GM18873 (cell line): ENCODE data around the gene PIEZO1.
"Not testable (repeated sequence)": the region's sequence is repeated elsewhere in the genome, so short reads cannot be mapped to it uniquely, and the experiment has no call there.

Source experiments
- ATAC-seq: cut with Tn5 transposase; IDR thresholded peaks from one replicate; pipeline ENCODE4 v1.9.1; 2021; ENCODE audit warnings: mild to moderate bottlenecking, moderate library complexity, moderate number of reproducible peaks; ENCODE audit not compliant: unreplicated experiment, low FRiP score

The PIEZO1 gene

DNA sequence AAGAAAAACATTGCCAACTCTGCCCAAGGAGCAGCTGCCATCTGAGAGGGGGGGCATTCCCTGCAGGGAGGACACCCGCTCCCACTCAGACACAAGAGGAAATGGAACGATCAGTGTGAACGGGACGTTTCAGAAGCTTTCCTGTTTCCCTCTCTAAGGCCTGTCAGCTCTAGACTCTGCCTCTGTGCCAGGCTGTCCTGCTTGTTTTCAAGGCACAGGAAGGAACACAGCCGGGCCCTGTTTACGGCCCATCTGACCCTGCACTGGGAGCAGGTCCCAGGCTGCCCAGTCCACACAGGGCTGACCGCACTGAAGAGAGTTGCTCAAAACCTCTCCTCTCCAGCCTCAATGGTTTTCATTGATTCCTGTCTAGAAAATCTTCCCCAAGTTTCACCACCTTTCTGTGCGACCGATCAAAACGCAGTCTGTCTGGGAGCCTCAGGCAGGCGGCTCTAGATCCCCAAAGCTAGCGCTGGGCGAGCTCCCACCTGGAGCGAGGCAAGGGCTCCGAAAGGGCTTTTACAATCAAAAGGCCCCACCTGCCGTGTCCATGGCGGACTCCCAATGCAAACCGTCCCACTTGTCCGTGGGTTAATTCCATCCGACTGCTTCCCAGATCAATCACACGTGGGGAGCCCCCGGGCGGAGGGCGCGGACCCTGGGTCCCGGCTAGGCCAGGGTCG is 1.5 kb downstream of the PIEZO1 start:
- ATAC-seq: no peak

DNA sequence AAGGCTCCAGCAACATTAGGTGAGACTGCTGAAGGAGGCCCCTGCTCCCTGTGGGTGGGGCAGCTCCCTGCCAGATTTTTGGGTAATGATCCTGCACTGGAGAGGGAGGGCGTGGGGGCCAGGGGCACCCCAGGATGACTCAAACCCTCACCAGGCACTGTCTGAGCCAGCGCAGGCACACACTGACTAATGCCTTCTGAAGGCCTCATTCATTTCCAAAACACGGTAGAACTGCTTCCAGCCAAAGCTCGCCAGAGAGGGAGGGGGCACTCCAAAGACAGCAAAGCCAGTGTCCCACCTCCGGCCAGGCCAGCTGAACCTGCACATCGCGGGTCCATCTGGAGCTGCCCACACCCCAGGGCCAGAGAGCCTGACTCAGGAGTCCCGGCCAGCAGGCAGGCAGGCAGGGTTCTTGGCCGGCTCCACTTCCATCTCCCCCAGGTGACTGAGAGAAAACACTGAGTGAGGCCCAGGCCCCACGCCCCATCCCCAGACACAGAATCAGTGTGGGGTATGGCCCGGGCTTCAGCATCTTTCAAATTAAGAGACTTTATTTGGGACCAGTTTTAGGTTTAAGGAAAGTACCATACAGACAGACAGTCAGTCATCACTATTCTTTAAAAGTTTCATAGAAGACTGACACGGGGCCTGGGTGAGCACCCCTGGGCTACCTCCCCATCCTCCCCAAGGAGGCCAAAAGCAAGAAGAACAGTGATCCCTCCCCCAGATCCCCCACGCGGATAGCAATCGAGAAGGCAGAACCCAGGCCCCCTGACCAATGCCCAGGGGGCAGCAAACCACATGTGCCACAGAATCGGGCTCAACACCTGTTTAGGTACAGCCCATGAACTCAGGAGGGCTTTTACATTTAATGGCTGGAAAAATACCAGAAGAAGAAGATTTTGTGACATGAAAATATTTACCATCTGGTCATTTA is 2.3 kb downstream of the PIEZO1 start:
- no peak for ATAC-seq

DNA sequence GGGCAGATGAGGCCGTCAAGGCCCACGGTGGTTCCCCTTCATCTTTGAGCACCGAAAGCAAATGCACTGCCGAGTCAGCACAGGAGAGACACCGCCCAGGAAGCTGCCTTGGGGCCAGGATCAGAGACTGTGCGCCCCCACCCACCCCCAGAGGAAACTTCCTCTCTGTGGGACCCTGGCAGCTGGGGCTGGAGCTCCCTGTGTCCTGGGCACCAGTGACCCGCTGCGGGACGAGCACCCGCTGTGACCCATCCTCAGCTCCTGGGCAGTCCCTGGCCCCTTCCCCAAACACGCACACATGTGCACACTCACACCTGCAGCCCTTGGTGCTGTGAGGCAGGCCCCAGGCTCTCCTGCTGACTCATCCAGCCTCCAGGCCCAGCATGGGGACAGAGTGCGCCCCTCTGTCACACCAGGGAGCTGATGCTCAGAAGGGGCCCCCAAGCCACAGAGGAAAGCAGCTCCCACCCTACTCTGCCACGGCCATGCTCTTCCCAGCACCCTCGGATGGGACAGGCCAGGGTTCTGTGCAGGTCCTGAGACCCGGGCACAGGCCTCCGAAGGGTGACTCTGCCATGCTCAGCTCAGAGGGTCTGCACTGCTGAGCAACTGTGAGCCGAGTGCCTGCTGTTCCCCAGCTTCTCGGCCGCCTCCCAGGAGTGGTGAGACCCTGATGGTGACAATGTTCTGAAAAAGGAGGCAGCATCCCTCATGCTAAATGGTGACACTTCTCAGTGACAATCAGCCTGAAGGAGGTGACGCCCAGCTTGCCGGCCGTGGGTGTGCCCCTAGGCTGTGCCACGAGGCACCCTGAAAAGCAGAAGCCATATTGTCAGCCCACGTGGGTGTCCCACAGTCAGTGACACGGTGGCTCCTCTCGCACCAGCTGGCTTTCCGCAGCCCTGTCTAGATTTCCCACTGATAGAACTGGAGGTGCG is 3.6 kb downstream of the PIEZO1 start:
- ATAC-seq: no peak

DNA sequence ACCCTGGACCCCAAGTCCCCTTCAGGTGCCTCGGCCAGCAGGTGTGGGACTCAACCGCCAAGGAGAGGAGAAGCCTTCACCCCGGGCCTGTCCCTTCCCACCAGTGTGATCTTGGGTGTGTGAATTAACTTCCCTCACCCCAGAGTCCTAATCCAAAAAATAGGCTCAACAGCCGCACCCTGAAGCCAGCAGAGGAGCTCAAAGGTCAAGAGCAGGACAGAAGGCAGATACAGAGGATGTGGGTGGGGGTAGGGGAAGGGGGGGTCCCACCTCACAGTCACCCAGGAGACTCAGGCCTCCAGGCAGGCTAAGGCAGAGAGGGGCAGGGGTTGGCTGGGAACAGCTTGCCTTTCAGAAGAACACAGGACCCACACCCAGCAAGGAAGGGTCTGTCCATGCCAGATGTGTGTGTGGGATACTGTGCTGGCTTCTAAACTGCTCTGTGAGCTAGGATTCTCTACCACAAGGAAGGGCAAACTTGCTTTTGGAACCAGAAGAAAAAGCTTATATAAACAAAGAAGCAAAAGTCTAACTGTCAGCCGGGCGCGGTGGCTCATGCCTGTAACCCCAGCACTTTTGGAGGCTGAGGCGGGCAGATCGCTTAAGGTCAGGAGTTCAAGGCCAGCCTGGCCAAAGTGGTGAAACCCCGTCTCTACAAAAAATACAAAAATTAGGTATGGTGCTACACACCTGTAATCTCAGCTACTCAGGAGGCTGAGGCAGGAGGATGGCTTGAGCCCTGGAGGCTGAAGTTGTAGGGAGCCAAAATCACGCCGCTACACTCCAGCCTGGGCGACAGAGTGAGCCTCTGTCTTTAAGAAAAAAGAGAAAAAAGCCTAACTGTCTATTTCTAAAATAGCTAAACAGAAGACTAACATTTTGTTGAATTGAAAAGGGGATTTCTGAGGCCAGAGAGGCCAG is 4.6 kb downstream of the PIEZO1 start:
- no peak for ATAC-seq

- no peak for ATAC-seq
Observed at GRCh38 chr16:88779406-88780141, 5.4 kb downstream of the PIEZO1 start.

- no peak for ATAC-seq
Observed at GRCh38 chr16:88778541-88779065, 6.4 kb downstream of the PIEZO1 start.

- no peak for ATAC-seq
Observed at GRCh38 chr16:88778271-88778525, 6.8 kb downstream of the PIEZO1 start.

GRCh38 chr16:88777471-88778270 is 7.3 kb downstream of the PIEZO1 start:
- no peak for ATAC-seq

- ATAC-seq: no peak
Observed at GRCh38 chr16:88775825-88776224, 9.2 kb downstream of the PIEZO1 start.

GRCh38 chr16:88774544-88775393 is 10.3 kb downstream of the PIEZO1 start:
- no peak for ATAC-seq

GRCh38 chr16:88773812-88774291 is 11.2 kb downstream of the PIEZO1 start:
- ATAC-seq: no peak

DNA sequence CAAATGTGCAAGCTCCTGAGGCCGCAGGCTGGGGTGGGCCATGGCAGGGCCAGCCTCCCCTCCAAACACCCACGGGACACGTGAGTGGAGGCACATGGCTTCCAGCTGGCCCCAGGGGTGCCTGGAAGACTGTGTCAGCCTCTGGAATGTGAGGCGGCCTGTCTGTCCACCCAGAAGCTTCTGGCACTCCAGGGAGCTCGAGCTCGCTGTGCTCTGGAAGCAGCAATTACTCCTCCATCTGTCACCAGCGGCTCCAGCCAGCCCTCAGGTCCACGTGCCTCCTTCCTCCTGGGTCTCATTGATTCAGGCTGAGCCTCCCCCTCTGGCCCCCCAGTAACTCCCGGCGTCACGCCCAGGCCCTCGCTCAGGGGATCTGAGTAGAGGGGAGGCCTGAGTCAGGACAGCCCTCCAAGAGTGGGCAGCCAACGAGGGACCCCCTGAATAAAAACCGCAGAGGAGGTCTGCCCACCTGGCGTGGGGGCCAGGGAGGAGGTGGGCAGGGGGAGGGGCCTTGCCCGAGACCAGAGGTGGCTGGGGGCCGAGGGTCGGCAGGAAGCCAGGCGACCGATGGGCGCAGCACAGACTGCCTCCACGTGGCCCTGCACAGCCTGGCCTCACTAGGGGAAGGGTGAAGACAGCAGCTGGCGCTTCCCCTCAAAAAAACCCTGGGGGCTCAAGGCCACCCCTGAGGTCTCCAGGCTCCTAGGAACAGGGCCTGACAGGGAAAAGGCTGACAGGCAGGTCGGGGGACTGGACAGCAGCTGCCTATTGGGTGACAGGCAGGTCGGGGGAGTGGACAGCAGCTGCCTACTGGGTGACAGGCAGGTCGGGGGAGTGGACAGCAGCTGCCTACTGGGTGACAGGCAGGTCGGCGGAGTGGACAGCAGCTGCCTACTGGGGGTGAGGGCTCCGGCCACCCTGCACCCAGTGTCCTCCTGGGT is 11.9 kb downstream of the PIEZO1 start:
- ATAC-seq: no peak

DNA sequence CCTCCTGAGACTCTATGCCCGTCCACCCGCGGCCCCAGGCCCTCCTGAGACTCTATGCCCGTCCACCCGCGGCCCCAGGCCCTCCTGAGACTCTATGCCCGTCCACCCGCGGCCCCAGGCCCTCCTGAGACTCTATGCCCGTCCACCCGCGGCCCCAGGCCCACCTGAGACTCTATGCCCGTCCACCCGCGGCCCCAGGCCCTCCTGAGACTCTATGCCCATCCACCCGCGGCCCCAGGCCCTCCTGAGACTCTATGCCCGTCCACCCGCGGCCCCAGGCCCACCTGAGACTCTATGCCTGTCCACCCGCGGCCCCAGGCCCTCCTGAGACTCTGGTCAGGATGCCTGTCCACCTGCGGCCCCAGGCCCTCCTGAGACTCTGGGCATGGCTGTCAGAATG is 13.2 kb downstream of the PIEZO1 start:
- not testable (repeated sequence) for ATAC-seq

- no peak for ATAC-seq
Observed at GRCh38 chr16:88771294-88771772, 13.7 kb downstream of the PIEZO1 start.

DNA sequence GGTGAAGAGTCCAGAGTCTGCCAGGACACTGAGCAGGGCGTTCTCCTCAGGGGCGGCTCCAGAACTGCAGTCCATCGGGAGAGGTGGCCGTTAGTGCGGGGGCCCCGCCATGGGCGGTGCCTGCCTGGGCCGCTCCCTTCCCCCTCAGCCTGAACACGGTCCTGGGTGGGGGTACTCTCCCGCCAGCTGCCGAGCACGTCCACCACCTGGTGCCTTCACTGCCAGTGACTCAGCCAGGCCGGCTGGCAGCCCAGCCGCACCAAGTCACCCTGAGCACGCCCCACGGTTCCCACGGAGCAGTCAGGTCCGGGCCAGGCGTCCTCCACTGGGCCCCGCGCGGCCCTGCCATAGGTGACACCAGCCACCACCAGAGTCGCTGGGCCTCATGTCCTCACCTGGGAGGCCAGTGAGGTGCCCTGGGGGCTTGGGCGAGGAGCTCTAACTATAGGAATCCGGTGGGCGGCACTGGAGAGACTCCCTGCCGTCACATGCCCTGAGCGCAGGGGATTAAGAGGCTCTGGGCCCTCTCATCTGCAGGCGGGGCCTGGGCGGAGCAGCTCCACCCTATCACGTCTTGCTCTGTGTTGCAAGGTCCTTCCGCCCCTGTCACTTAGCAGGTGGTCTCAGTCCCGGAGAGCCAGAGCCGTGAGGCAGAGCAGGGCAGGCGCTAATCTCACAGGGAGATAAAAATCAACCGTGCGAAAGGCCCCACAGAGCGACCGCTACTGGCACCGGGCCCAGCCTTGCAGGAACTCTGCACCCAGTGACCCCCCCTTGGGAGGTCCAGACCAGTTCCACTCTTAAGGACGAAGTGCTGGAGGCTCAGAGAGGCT is 14.3 kb downstream of the PIEZO1 start:
- no peak for ATAC-seq
